Naive B cell (primary cell): Measurements from ENCODE around the gene KRT6C. TPM values are rescaled to one million over a fixed set of nuclear protein-coding genes. Genes with fewer than 3 reads are reported as not detected.
"Not testable (repeated sequence)": the region's sequence is repeated elsewhere in the genome, so short reads cannot be mapped to it uniquely, and the experiment has no call there.

Experiments
- ATAC-seq, 2 donors: fragments of 150-1000 bp; cut with Tn5 transposase; 2 replicates each; pipeline ENCODE4 v1.10.0; 2021; ENCODE audit warnings: low read depth in 2 of 2, mild to moderate bottlenecking in 2 of 2, moderate library complexity in 2 of 2
- DNase-seq: peaks from one replicate; pipeline ENCODE4 v3.0.0; 2022
- H3K27ac Mint-ChIP-seq, 6 donors: one replicate each; pipeline ENCODE4 v1.8.0; 2020 to 2022; ENCODE audit warnings: mild to moderate bottlenecking in 6 of 6, mixed read lengths in 6 of 6, moderate library complexity in 5 of 6, inconsistent platforms in 2 of 6
- H3K27me3 Mint-ChIP-seq, 3 donors: one replicate each; pipeline ENCODE4 v1.8.0; 2021 to 2022; ENCODE audit warnings: mixed read lengths in 3 of 3, mild to moderate bottlenecking in 1 of 3
- H3K36me3 Mint-ChIP-seq, 2 donors: one replicate each; pipeline ENCODE4 v1.8.0; 2020 to 2022; ENCODE audit warnings: mixed read lengths in 2 of 2, inconsistent platforms in 1 of 2, mild to moderate bottlenecking in 1 of 2
- H3K4me1 Mint-ChIP-seq, 3 donors: one replicate each; pipeline ENCODE4 v1.8.0; 2020 to 2022; ENCODE audit warnings: mixed read lengths in 3 of 3, inconsistent platforms in 1 of 3, mild to moderate bottlenecking in 1 of 3, moderate library complexity in 1 of 3
- H3K4me3 Mint-ChIP-seq, 8 donors: one replicate each; pipeline ENCODE4 v1.8.0; 2020 to 2022; ENCODE audit warnings: mild to moderate bottlenecking in 8 of 8, mixed read lengths in 8 of 8, moderate library complexity in 8 of 8, inconsistent platforms in 2 of 8
- H3K9me3 Mint-ChIP-seq, 7 donors: one replicate each; pipeline ENCODE4 v1.8.0; 2020 to 2022; ENCODE audit warnings: mixed read lengths in 7 of 7, mild to moderate bottlenecking in 5 of 7, inconsistent platforms in 2 of 7, moderate library complexity in 1 of 7
- polyA plus RNA-seq, 6 donors: library from polyadenylated mRNA; unstranded; fragments of 300-500 nt; fragmentation: Illumina TruSeq; gene quantifications; one replicate each; pipeline ENCODE4 v1.2.3, GENCODE V29; 2021; ENCODE audit warnings: low read depth in 6 of 6

Gene KRT6C
- polyA plus RNA-seq, 6 donors from 2014 or later, result not detected

- no peak for ATAC-seq
- Mint-ChIP-seq H3K4me1 (no peaks in the 10 kb centered on the region), H3K9me3 (no peaks in the 10 kb centered on the region), H3K27me3 (peaks cover 5 to 31% (median 16%) of the 10 kb centered on the region in 3 donors), H3K27ac (no peak overlapping the region), H3K4me3 (no peak overlapping the region), H3K36me3 (no peaks in the 10 kb centered on the region)
- DNase-seq, result no peak
Measured at GRCh38 chr12:52469853-52470252, 3.8 kb downstream of the KRT6C start.

- H3K4me3 Mint-ChIP-seq, result no peak overlapping the region
Measured at GRCh38 chr12:52464897-52465296, 8.7 kb downstream of the KRT6C start.

GRCh38 chr12:52461693-52462092 lies 11.9 kb downstream of the KRT6C start:
- H3K9me3 Mint-ChIP-seq, result no peaks in the 10 kb centered on the region
- peaks cover 12 to 50% (median 42%) of the 10 kb centered on the region in 3 donors for H3K27me3 Mint-ChIP-seq
- H3K36me3 Mint-ChIP-seq, result no peaks in the 10 kb centered on the region
- no peak overlapping the region for H3K27ac Mint-ChIP-seq
- no peaks in the 10 kb centered on the region for H3K4me1 Mint-ChIP-seq
- ATAC-seq (no peak), DNase-seq (no peak)
- no peak overlapping the region for H3K4me3 Mint-ChIP-seq

More at GRCh38 chr12:52464897-52465296, 8.7 kb downstream of the KRT6C start:
- H3K27ac Mint-ChIP-seq, result no peak overlapping the region
- no peaks in the 10 kb centered on the region for H3K36me3 Mint-ChIP-seq
- ATAC-seq (no peak), DNase-seq (no peak)
- H3K9me3 Mint-ChIP-seq, result no peaks in the 10 kb centered on the region
- H3K4me1 Mint-ChIP-seq, result no peaks in the 10 kb centered on the region
- peaks cover 23 to 37% (median 26%) of the 10 kb centered on the region in 3 donors for H3K27me3 Mint-ChIP-seq

- Mint-ChIP-seq H3K27me3 (peaks cover 9 to 71% (median 56%) of the 10 kb centered on the region in 3 donors), H3K36me3 (no peaks in the 10 kb centered on the region), H3K27ac (no peak overlapping the region), H3K9me3 (no peaks in the 10 kb centered on the region), H3K4me3 (no peak overlapping the region), H3K4me1 (no peaks in the 10 kb centered on the region)
- no peak for DNase-seq
- no peak for ATAC-seq
Measured at GRCh38 chr12:52458861-52459260, 14.7 kb downstream of the KRT6C start.

GRCh38 chr12:52455821-52456220 lies 17.8 kb downstream of the KRT6C start:
- H3K27ac Mint-ChIP-seq, result no peak overlapping the region
- peaks cover 0 to 2% (median 0%) of the 10 kb centered on the region in 7 donors for H3K9me3 Mint-ChIP-seq
- H3K27me3 Mint-ChIP-seq, result peaks cover 5 to 60% (median 45%) of the 10 kb centered on the region in 3 donors
- DNase-seq (no peak), ATAC-seq (no peak)
- no peaks in the 10 kb centered on the region for H3K4me1 Mint-ChIP-seq
- no peak overlapping the region for H3K4me3 Mint-ChIP-seq
- H3K36me3 Mint-ChIP-seq, result no peaks in the 10 kb centered on the region

GRCh38 chr12:52454411-52455201 lies 19.0 kb downstream of the KRT6C start:
- Mint-ChIP-seq H3K4me1 (no peaks in the 10 kb centered on the region), H3K27ac (no peak overlapping the region), H3K9me3 (peaks cover 0 to 2% (median 0%) of the 10 kb centered on the region in 7 donors), H3K36me3 (no peaks in the 10 kb centered on the region), H3K4me3 (no peak overlapping the region), H3K27me3 (peaks cover 5 to 57% (median 42%) of the 10 kb centered on the region in 3 donors)
- DNase-seq, result no peak
- no peak for ATAC-seq

GRCh38 chr12:52452101-52452500 lies 21.5 kb downstream of the KRT6C start, which contains the start of gene KRT6B:
KRT6B (minus strand) TSS chr12:52452146; CDS start chr12:52452078, 68 bp downstream.
- no peak for DNase-seq
- Mint-ChIP-seq H3K36me3 (no peaks in the 10 kb centered on the region), H3K4me3 (peak within 1 kb of the TSS in 1 of 8 donors; percentile 30), H3K9me3 (peaks cover 0 to 2% (median 0%) of the 10 kb centered on the region in 7 donors), H3K27me3 (peaks cover 5 to 37% (median 21%) of the 10 kb centered on the region in 3 donors), H3K27ac (no peak within 1 kb of the TSS), H3K4me1 (no peaks in the 10 kb centered on the region)
- ATAC-seq, result no peak

GRCh38 chr12:52448228-52448627 lies 25.4 kb downstream of the KRT6C start:
- Mint-ChIP-seq H3K9me3 (peaks cover 0 to 2% (median 0%) of the 10 kb centered on the region in 7 donors), H3K27me3 (peaks cover 9 to 29% (median 20%) of the 10 kb centered on the region in 3 donors), H3K36me3 (no peaks in the 10 kb centered on the region), H3K4me1 (no peaks in the 10 kb centered on the region), H3K4me3 (no peak overlapping the region), H3K27ac (no peak overlapping the region)
- ATAC-seq, result no peak
- DNase-seq, result no peak

GRCh38 chr12:52447196-52447595 lies 26.4 kb downstream of the KRT6C start:
- not testable (repeated sequence) for H3K9me3 Mint-ChIP-seq, H3K4me1 Mint-ChIP-seq
- peaks cover 12 to 38% (median 23%) of the 10 kb centered on the region in 3 donors for H3K27me3 Mint-ChIP-seq

GRCh38 chr12:52446367-52447045 lies 27.1 kb downstream of the KRT6C start:
- Mint-ChIP-seq H3K27ac (no peak overlapping the region), H3K4me3 (no peak overlapping the region), H3K4me1 (no peaks in the 10 kb centered on the region), H3K9me3 (no peaks in the 10 kb centered on the region), H3K36me3 (no peaks in the 10 kb centered on the region), H3K27me3 (peaks cover 12 to 45% (median 28%) of the 10 kb centered on the region in 3 donors)
- no peak for DNase-seq
- no peak for ATAC-seq

More at GRCh38 chr12:52447196-52447595, 26.4 kb downstream of the KRT6C start:
- H3K4me3 Mint-ChIP-seq, DNase-seq, H3K36me3 Mint-ChIP-seq, H3K27ac Mint-ChIP-seq, ATAC-seq: not testable (repeated sequence)

- Mint-ChIP-seq H3K4me3 (no peak overlapping the region), H3K4me1 (no peaks in the 10 kb centered on the region), H3K27ac (no peak overlapping the region), H3K9me3 (no peaks in the 10 kb centered on the region), H3K36me3 (no peaks in the 10 kb centered on the region), H3K27me3 (peaks cover 16 to 51% (median 34%) of the 10 kb centered on the region in 3 donors)
- ATAC-seq (no peak), DNase-seq (no peak)
Measured at GRCh38 chr12:52445876-52446275, 27.7 kb downstream of the KRT6C start.

GRCh38 chr12:52444647-52445595 lies 28.7 kb downstream of the KRT6C start:
- Mint-ChIP-seq H3K4me1 (no peaks in the 10 kb centered on the region), H3K27ac (no peak overlapping the region), H3K9me3 (no peaks in the 10 kb centered on the region), H3K36me3 (no peaks in the 10 kb centered on the region), H3K4me3 (no peak overlapping the region), H3K27me3 (peaks cover 17 to 55% (median 37%) of the 10 kb centered on the region in 3 donors)
- ATAC-seq (no peak), DNase-seq (no peak)

- peaks cover 20 to 54% (median 41%) of the 10 kb centered on the region in 3 donors for H3K27me3 Mint-ChIP-seq
- no peak for ATAC-seq
- no peak overlapping the region for H3K4me3 Mint-ChIP-seq
- H3K4me1 Mint-ChIP-seq, result no peaks in the 10 kb centered on the region
- no peak overlapping the region for H3K27ac Mint-ChIP-seq
- DNase-seq, result no peak
- no peaks in the 10 kb centered on the region for H3K9me3 Mint-ChIP-seq
- H3K36me3 Mint-ChIP-seq, result no peaks in the 10 kb centered on the region
Measured at GRCh38 chr12:52443966-52444365, 29.6 kb downstream of the KRT6C start.
